Tibial nerve (tissue), 4 donors: Measurements from ENCODE around the gene KCTD7. TPM values are rescaled to one million over a fixed set of nuclear protein-coding genes. Genes with fewer than 3 reads are reported as not detected.
"Not testable (repeated sequence)": the region's sequence is repeated elsewhere in the genome, so short reads cannot be mapped to it uniquely, and the experiment has no call there.

Experiments used
- DNase-seq, 2 donors: peaks; one replicate each; pipeline ENCODE4 v3.0.0-alpha.2; 2019; ENCODE audit warnings: low spot score in 2 of 2
- H3K27ac ChIP-seq, 4 donors: fragments of 200-600 bp; sonication (generic) in 3 of 4; one replicate each; pipeline ENCODE4 v1.5.1; 2017 to 2019; ENCODE audit warnings: mild to moderate bottlenecking in 1 of 4
- H3K27me3 ChIP-seq, 2 donors: fragments of 200-600 bp; sonication (generic) in 1 of 2; one replicate each; pipeline versions ENCODE4 v1.5.1 to v1.6.0; 2017 to 2019
- H3K36me3 ChIP-seq, 3 donors: fragments of 200-600 bp; sonication (generic); one replicate each; pipeline ENCODE4 v1.5.1; 2018 to 2019
- H3K4me1 ChIP-seq, 4 donors: fragments of 200-600 bp; sonication (generic) in 3 of 4; one replicate each; pipeline ENCODE4 v1.5.1; 2017 to 2019
- H3K4me3 ChIP-seq, 4 donors: fragments of 200-600 bp; sonication (generic) in 3 of 4; one replicate each; pipeline ENCODE4 v1.5.1; 2017 to 2019; ENCODE audit warnings: mild to moderate bottlenecking in 1 of 4, moderate library complexity in 1 of 4
- H3K9me3 ChIP-seq, 4 donors: fragments of 200-600 bp; sonication (generic) in 3 of 4; one replicate each; pipeline ENCODE4 v1.5.1; 2017 to 2019
- EP300 ChIP-seq, 2 donors: sonication (generic); formaldehyde crosslinking; IDR thresholded peaks; one replicate each; pipeline ENCODE4 v1.6.1; 2017; ENCODE audit warnings: antibody characterized with exemption in 2 of 2, mild to moderate bottlenecking in 1 of 2
- POLR2A ChIP-seq, 2 donors: fragments of 450-650 bp; IDR thresholded peaks; one replicate each; pipeline ENCODE4 v1.6.1; 2017; ENCODE audit warnings: antibody characterized with exemption in 2 of 2, mild to moderate bottlenecking in 2 of 2, moderate library complexity in 2 of 2
- WGBS, 2 donors: methylation state at CpG; one replicate each; pipeline ENCODE4 v1.1.5; 2018; 5-methylcytosine and 5-hydroxymethylcytosine counted together
- total RNA-seq, 4 donors: library from RNA; depleted of rRNA; stranded (reverse); fragments of >200 nt; gene quantifications; one replicate each; pipeline ENCODE4 v1.1.0, GENCODE V29; 2016
- TF ChIP-seq, protein P1 (sequence below), 5 experiments: fragments of 200-600 bp in 3 of 5; fragments of 450-650 bp in 2 of 5; sonication (generic) in 3 of 5; IDR thresholded peaks; one replicate each; pipeline ENCODE4 v1.5.1; 2016 to 2019; ENCODE audit warnings: antibody characterized with exemption in 5 of 5, mild to moderate bottlenecking in 3 of 5, moderate library complexity in 2 of 5

KCTD7 gene
- total RNA-seq, 4 donors from 2014 or later, result 15.9 to 28.8 (median 22.1) TPM

- Histone ChIP-seq H3K27ac (peak overlapping the region; percentile 93 to 99 (median 96)), H3K4me3 (peak overlapping the region; percentile 74 to 90 (median 86)), H3K4me1 (peaks cover 0 to 55% (median 23%) of the 10 kb centered on the region in 4 donors)
- H3K36me3 ChIP-seq, H3K9me3 ChIP-seq, DNase-seq, H3K27me3 ChIP-seq: not testable (repeated sequence)
- 3 to 7% methylated on average over 23 to 35 of the region's 35 CpGs for WGBS, 2 donors
These were observed 37.5 kb upstream of the KCTD7 start for GRCh38 chr7:66591058-66591798.

DNA sequence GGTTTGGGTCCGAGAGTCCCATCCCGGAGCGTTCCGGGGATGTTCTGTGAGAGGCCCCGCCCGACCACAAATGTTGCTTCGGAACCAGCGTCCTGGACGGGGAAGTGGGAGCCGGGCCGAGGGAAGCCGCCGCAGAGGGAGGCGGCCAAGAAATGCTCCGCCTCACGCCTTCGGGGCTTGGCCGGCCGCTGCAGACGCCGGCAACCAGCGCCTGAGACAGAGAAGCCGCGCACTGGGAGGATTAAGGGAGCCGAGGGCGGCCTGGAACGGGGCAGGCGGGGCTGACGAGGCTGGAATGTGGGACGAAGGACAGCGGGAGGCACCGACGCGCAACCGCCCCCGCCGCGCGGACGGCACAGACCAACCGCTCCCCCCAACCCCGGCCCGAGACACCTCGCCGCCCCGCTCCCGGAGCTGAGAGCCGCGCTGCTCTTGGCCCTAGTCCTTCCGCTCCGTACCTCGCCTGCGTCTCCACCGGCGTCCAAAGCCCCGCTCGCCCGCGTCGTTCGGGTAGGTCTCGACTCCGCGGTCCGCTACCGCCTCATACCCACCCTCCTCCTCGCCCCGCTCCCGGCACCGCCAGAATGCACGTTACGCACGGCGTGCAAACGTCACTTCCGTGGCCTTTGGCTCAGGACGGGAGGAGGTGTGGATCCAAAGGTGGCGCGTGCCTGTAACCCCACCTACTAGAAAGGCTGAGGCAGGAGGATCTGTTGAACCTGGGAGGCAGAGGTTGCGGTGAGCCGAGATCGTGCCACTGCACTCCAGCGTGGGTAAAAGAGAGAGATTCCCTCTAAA lies 36.7 kb upstream of the KCTD7 start:
- Histone ChIP-seq H3K4me3 (peak overlapping the region; percentile 74 to 90 (median 86)), H3K27ac (peak overlapping the region; percentile 93 to 99 (median 96)), H3K4me1 (peaks cover 0 to 48% (median 23%) of the 10 kb centered on the region in 4 donors), H3K27me3 (no peaks in the 10 kb centered on the region), H3K9me3 (no peaks in the 10 kb centered on the region), H3K36me3 (no peaks in the 10 kb centered on the region)
- TF ChIP-seq POLR2A (IDR thresholded peaks at IDR 0.05) (peak; percentile 86 to 96), EP300 (IDR thresholded peaks at IDR 0.05) (peak; percentile 68 to 98)
- TF ChIP-seq, protein P1, sequence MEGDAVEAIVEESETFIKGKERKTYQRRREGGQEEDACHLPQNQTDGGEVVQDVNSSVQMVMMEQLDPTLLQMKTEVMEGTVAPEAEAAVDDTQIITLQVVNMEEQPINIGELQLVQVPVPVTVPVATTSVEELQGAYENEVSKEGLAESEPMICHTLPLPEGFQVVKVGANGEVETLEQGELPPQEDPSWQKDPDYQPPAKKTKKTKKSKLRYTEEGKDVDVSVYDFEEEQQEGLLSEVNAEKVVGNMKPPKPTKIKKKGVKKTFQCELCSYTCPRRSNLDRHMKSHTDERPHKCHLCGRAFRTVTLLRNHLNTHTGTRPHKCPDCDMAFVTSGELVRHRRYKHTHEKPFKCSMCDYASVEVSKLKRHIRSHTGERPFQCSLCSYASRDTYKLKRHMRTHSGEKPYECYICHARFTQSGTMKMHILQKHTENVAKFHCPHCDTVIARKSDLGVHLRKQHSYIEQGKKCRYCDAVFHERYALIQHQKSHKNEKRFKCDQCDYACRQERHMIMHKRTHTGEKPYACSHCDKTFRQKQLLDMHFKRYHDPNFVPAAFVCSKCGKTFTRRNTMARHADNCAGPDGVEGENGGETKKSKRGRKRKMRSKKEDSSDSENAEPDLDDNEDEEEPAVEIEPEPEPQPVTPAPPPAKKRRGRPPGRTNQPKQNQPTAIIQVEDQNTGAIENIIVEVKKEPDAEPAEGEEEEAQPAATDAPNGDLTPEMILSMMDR (IDR thresholded peaks at IDR 0.05), result peak in 1 of 5 experiments; percentile 21
- peak; percentile 78 to 87 for DNase-seq
- 0% methylated on average over 31 to 75 of the region's 83 CpGs for WGBS, 2 donors

DNA sequence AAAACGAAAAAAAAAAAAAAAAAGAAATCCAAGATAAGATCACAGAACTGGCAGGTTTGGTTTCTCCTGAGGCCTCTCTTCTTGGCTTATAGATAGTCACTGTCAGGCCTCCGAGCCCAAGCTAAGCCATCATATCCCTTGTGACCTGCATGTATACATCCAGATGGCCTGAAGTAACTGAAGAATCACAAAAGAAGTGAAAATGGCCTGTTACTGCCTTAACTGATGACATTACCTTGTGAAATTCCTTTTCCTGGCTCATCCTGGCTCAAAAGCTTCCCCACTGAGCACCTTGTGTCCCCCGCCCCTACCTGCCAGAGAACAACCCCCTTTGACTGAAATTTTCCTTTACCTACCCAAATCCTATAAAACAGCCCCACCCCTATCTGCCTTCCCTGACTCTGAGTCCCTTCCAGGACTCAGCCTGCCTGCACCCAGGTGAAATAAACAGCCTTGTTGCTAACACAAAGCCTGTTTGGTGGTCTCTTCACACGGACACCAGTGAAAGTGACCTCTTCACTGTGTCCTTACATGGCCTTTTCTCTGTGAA lies 36.0 kb upstream of the KCTD7 start:
- H3K36me3 ChIP-seq, DNase-seq, H3K9me3 ChIP-seq, H3K27me3 ChIP-seq: not testable (repeated sequence)
- Histone ChIP-seq H3K4me3 (peak overlapping the region; percentile 74 to 90 (median 86)), H3K4me1 (peaks cover 0 to 41% (median 23%) of the 10 kb centered on the region in 4 donors), H3K27ac (peak overlapping the region; percentile 93 to 99 (median 96))
- 15 to 27% methylated on average over 4 of the region's 4 CpGs for WGBS, 2 donors

DNA sequence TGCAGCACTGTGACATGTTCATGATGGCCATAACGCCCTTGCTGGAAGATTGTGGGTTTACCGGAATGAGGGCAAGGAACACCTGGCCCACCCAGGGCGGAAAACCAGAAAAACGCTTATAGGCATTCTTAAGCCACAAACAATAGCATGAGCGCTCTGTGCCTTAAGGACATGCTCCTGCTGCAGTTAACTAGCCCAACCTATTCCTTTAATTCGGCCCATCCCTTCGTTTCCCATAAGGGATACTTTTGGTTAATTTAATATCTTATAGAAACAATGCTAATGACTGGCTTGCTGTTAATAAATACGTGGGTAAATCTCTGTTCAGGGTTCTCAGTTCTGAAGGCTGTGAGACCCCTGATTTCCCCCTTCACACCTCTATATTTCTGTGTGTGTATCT lies 34.6 kb upstream of the KCTD7 start:
- H3K9me3 ChIP-seq, H3K36me3 ChIP-seq, DNase-seq, H3K27me3 ChIP-seq, H3K27ac ChIP-seq, H3K4me3 ChIP-seq: not testable (repeated sequence)
- H3K4me1 ChIP-seq, result peaks cover 0 to 28% (median 22%) of the 10 kb centered on the region in 4 donors
- WGBS, 2 donors, result 91 to 92% methylated on average over 8 of the region's 8 CpGs

- Histone ChIP-seq H3K4me3 (no peak overlapping the region), H3K27ac (no peak overlapping the region), H3K36me3 (no peaks in the 10 kb centered on the region), H3K27me3 (no peaks in the 10 kb centered on the region), H3K4me1 (peaks cover 0 to 9% (median 5%) of the 10 kb centered on the region in 4 donors), H3K9me3 (no peaks in the 10 kb centered on the region)
- no peak for DNase-seq
- 53 to 59% methylated on average over 2 of the region's 2 CpGs for WGBS, 2 donors
- TF ChIP-seq, protein P1 (IDR thresholded peaks at IDR 0.05), result no peak
- TF ChIP-seq POLR2A (IDR thresholded peaks at IDR 0.05), result no peak
- TF ChIP-seq EP300 (IDR thresholded peaks at IDR 0.05), result no peak
These were observed 31.2 kb upstream of the KCTD7 start for GRCh38 chr7:66597461-66597860.

DNA sequence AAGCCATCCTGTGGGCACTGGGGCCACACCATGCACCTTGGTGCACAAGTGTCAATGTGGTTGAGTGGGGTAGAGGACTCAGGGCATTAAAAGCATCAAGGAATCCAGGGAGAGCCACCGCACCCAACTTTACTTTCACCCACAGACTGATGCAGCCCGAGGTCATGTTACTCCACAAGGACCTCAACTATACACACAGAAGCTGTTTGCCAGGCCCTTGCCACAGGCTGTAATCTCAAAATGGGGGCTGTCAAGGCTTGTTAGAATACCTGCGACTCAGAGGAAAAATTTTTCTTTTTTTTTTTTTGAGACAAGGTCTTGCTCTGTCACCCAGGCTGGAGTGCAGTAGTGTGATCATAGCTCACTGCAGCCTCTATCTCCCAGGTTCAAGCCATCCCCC lies 26.5 kb upstream of the KCTD7 start:
- H3K4me3 ChIP-seq, result no peak overlapping the region
- 89 to 94% methylated on average over 3 of the region's 3 CpGs for WGBS, 2 donors
- no peaks in the 10 kb centered on the region for H3K27me3 ChIP-seq
- no peaks in the 10 kb centered on the region for H3K4me1 ChIP-seq
- no peaks in the 10 kb centered on the region for H3K9me3 ChIP-seq
- no peaks in the 10 kb centered on the region for H3K36me3 ChIP-seq
- no peak overlapping the region for H3K27ac ChIP-seq
- TF ChIP-seq POLR2A (IDR thresholded peaks at IDR 0.05), result no peak
- TF ChIP-seq, protein P1 (IDR thresholded peaks at IDR 0.05), result no peak
- TF ChIP-seq EP300 (IDR thresholded peaks at IDR 0.05), result no peak
- no peak for DNase-seq
